HG02588 (cell line): ENCODE results near the gene TM7SF3.
"Not testable (repeated sequence)": the region's sequence is repeated elsewhere in the genome, so short reads cannot be mapped to it uniquely, and the experiment has no call there.

Experiments used
- ATAC-seq: cut with Tn5 transposase; IDR thresholded peaks from one replicate; pipeline ENCODE4 v1.9.1; 2021; ENCODE audit warnings: mild to moderate bottlenecking, moderate library complexity; ENCODE audit not compliant: unreplicated experiment

TM7SF3 gene

DNA sequence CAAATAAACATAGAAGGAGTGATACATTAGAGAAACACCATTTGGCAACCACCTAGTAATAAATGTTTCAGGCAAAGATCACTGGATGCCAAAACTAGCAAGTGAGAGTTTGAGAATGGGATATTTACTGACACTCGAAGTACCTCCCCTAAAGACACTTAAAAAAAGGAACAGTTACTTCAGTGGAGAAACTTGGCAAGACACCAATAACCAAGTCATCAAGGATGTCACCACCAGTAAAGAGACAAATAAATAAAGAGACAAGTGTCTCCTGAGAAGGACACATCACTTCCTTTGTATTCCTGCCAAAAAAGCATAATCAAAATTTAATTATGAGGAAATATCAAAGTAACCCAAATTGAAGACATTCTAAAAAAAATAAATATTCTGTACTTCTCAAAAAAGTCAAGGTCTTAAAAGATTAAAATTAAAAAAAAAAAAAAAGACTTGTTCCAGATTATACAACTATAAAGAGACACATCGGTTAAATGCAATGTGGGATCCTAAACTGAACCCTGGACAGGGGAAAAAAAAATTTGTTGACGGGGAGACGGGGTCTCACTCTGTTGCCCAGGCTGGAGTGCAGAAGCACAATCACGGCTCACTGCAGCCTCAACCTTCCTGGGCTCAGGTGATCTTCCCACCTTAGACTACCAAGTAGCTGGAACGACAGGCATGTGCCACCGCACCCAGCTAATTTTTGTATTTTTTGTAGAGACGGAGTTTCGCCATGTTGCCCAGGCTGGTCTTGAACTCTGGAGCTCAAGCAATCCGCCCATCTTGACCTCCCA, 26.4 kb downstream of the TM7SF3 start:
- no peak for ATAC-seq

GRCh38 chr12:26982866-26983265, 31.3 kb downstream of the TM7SF3 start:
- ATAC-seq = no peak

DNA sequence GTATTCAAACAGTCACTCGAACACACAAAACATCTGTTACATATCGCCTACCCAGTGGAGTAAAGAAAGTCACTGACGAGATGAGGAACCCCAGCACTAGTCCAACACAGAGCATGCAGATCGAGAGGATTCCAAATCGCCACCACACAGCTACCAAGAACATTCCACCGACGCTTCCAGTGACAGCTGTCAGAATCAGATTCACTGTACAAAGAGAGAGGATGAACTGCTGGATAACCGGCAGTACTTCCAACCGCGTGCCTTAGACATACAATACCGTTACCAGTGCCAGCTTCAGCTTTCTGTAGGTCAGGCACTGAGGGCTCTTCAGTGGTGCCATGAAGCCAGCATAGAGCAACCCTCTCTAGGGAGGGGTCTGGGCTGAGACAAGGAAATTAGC, 34.5 kb downstream of the TM7SF3 start:
- no peak for ATAC-seq

- no peak for ATAC-seq
Measured at GRCh38 chr12:26978801-26979200, 35.4 kb downstream of the TM7SF3 start.

DNA sequence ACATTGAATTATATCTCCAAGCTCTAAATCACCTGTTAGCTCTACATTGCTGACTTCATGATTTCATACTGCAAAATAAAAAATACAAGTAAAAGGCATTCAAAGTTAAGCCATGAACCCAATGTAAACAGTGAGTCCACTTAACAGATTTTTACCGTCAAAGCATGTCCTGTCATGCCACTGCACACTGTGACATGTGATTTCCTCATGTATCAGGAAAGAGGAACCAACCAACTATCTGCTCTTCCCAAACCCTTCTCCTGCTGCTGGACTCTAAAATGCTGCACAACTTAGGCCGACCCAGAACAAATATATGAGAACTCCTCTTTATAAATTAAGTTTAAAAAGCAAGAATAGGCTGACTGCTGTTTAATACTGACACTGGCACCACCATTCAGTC, 37.5 kb downstream of the TM7SF3 start:
- no peak for ATAC-seq

GRCh38 chr12:26971963-26972362, 42.2 kb downstream of the TM7SF3 start:
- ATAC-seq = peak; percentile 98

DNA sequence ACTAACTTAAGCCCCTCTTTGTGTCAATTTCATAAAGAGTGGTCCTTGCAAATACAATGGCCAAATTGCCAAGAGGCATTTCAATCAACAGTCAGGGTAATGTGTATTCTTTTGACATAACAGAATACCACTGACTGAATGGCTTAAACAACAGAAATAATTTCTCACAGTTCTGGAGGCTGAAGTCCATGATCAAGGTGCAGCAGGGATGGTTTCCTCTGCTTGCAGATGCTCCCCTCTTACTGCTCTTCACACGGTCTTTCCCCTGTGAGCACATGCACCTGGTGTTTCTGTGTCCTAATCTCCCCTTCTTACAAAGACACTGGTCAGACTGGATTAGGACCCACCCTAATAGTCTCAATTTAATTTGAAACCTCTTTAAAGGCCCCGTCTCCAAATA, 44.0 kb downstream of the TM7SF3 start:
- no peak for ATAC-seq

DNA sequence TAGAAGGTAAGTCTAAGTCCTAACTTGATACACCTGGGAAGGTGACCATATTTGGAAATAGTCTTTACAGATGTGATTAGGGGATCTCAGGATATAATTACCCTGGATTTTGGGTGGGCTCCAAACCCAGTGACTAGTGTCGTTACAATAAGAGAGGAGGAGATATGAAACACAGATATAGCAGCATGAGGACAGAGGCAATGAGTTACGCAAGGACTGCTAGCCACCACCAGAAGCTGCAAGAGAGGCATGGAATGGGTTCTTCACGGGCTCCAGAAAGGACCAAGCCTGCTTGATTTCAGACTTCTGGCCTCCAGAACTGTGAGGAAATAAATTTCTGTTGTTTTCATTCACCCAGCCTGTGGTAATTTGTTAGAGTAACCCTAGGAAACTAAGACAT, 47.3 kb downstream of the TM7SF3 start:
- ATAC-seq = no peak

- no peak for ATAC-seq
Measured at GRCh38 chr12:26963413-26963812, 50.8 kb downstream of the TM7SF3 start.

- no peak for ATAC-seq
Measured at GRCh38 chr12:26961803-26962202, 52.4 kb downstream of the TM7SF3 start.

DNA sequence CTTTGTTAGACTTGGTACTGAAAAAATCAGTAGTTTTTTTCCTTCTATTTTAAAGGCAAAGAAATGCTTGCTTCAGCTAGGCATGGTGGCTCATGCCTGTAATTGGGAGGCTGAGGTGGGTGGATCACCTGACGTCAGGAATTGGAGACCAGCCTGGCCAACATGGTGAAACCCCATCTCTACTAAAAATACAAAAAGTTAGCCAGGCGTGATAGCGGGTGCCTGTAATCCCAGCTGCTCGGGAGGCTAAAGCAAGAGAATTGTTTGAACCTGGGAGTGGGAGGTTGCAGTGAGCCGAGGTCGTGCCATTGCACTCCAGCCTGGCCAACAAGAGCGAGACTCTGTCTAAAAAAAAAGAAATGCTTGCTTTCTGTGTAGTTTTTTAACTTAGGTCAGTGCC, 52.8 kb downstream of the TM7SF3 start:
- ATAC-seq = not testable (repeated sequence)

GRCh38 chr12:26954027-26954426, 60.2 kb downstream of the TM7SF3 start:
- ATAC-seq = no peak

DNA sequence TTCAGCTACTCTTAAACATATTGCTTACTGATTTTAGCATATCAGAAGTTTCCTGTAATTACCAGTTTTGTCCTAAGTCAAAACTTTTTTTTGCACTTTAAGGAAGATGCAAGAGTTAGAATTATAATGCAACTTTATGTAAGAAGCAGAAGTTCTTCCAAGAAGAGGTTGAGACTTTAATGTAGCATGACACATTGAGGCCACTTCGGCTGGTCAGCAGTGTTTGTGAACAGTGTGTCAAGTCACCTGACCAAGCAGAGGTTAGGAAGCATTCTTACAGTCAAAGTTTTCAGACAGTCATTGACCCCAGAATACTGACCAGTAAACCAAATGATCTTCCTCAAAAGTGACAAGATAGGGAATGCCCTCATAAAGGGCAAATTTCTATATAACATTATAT, 60.7 kb downstream of the TM7SF3 start:
- ATAC-seq = no peak

DNA sequence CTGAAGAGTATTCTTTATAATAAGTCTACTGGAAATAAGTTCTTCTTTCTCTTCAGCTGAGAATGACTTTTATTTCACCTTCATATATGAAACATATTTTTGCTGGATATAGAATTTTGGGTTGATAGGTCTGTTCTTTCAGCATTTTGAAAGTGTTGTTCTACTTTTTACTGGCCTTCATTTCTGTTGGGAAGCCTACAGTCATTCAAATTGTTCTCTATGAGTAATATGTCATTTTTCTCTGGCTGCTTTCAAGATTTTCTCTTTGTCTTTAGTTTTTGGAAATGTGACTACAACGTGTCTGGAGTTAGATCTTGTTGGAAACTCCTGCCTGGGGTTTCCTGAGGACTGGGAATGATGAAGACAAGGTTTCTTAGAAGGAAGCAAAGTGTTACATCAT, 65.9 kb downstream of the TM7SF3 start:
- no peak for ATAC-seq

DNA sequence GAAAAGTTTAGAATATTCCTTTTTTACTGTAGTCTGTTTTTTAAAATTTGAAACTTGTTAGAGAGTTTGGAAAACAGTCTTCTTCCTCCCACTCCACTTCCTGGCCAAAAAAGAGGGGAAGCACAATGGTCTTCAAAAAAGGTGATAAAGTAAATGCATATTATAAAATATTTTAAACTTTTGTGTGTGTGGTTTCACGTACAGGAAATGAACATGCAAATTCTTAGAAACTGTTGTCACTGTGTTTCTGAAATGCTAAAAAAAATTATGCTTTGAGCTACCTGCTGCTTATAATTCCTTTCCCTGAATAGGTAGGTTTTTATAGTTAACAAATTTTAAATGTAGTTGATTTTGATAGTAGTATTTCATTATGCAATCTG, 73.0 kb downstream of the TM7SF3 start:
- ATAC-seq = no peak

GRCh38 chr12:26940516-26941214, 73.5 kb downstream of the TM7SF3 start:
- ATAC-seq = no peak

GRCh38 chr12:26939953-26940352, 74.2 kb downstream of the TM7SF3 start:
- ATAC-seq = no peak

DNA sequence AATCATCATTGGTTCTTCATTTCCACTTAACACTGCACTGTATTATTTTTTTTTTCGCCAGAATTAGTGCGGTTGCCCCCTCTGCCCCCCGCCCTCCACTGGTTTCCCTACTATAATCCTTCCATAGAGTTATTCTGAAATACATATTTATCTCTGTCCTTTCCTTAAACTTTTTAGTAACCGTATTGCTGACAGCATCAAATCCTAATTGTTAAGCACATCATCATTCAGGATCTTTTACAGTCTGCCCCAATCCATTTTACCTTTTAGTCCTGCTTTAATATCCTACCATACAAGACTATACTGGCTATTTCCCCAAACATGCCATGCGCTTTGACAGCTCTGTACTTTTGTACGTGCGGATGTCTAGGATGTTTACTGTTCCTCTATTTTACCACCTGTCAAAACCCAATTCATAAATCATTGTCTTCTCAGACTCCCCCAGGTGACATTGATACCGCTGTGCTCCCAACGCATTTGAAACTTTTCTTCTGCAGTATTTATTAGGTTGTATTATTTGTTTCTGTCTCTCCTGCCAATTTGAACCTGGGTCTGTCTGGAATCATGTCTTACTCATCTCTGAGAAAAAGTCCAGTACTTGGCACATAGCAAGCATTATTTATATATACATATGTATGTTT, 74.9 kb downstream of the TM7SF3 start:
- no peak for ATAC-seq

DNA sequence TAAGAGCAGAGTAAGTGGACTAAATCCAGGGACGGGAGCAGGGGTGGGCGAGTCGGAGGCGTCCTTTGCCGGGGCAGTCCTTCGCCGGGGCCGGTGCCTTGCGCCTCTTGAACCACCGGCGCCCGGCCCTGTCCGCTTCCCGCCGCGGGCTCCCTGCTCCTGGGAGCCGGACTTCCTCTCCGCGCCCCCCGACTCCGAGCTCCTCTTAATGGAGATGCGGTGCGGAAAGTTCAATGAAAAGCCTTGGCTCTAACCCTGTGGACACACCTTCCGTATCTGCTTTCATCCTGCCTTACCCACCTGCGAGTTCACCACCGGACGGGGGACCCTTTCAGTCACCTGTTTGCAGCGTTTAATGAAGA, 75.5 kb downstream of the TM7SF3 start:
- ATAC-seq = peak; percentile 15

DNA sequence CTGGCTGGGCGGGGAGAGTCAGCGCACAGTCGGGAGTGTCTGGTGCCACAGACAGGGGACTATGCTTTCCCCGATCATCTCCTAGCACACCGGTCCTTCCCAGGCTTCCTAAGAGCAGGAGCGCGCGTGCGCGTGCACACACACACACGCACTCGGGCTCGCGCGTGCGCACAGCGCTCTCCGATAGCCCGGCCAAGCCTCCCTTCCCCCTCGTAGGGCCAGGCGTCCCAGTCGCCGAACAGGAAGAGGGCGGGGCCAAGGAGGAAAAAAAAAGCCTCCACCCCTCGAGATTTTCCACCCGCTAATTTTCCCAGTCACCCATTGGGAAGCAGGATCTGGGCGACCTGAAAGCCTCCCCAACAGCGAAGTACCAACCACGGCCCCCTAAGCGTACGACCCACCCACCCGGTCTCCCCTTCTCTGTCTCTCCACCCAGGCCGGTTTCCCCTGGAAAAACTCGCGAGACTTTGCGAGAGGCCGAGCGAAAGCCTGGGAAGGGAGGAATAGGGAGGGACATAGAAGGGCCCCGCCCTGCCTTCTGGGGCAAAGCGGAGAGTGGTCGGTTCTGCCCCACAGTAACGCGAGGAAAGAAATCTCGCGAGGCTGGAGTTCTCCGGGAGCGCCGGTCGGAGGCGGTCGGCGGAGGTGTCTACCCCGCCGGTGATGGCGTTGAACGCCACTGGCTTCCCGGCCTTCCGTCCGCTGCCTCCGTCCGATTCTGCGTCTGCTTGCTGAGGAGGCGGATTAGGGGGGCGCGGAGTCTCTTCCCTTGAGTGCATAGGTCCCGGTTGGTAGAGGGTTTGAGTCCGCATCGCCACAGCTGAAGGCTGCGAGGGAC, 76.1 kb downstream of the TM7SF3 start, which contains the start of the genes FGFR1OP2 and INTS13:
FGFR1OP2 (plus strand) TSS at position 608 of the 838 bp plus-strand sequence. CDS start 15,689 bp downstream, outside the sequence.
INTS13 (minus strand) TSS at position 119 of the 838 bp plus-strand sequence. CDS start 1,178 bp downstream, outside the sequence.
- peak; percentile 87 for ATAC-seq

DNA sequence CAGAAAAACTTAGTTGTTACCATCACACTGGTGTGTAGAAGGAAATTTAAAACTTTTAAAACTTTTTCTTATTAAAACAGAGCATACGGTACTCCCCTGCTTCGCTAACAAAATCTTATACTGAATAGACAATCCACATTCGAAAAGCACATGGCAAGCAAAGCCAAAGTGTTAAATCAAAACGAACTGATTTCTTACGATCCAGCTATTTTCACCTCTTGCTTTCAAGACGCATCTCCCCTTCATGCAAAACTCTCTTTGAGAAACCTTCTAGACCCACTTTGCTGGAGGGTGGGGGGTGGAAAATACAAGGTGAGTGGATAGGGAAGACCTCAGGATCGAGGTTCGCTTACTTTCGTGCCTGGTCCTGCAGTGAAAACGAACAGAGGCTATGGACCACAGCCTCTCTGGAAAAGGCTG, 76.7 kb downstream of the TM7SF3 start:
- ATAC-seq = no peak
